GM18951 (cell line): ENCODE results near the gene RANBP10.

ENCODE experiments used
- POLR2A ChIP-seq: IDR thresholded peaks from 4 replicates; pipeline ENCODE4 v1.6.1; 2011; ENCODE audit warnings: mild to moderate bottlenecking; ENCODE audit not compliant: insufficient read length, insufficient read depth; ENCODE audit errors: extremely low read depth
- in situ Hi-C: fragments of 300-500 bp; cut with MboI; formaldehyde crosslinking; loops from one replicate; pipeline ENCODE4 v1.12.0; 2022; ENCODE audit warnings: low sequenced_read_pairs, mixed read lengths, inconsistent platforms; ENCODE audit not compliant: unreplicated experiment

The RANBP10 gene

GRCh38 chr16:67675999-67676398, 130.4 kb downstream of the RANBP10 start:
- TF ChIP-seq POLR2A: no peak
- in situ Hi-C loops: no loop called here

- TF ChIP-seq POLR2A: no peak
- in situ Hi-C loops: no loop called here
Observed at GRCh38 chr16:67675579-67675935, 130.8 kb downstream of the RANBP10 start.

- in situ Hi-C loops: loop anchor here (25.0 kb wide), 1 partner anchor 362 kb away; no protein-coding TSS in a partner anchor
- no peak for TF ChIP-seq POLR2A
Observed at GRCh38 chr16:67674851-67675578, 131.3 kb downstream of the RANBP10 start.

- in situ Hi-C loops: loop anchor here (25.0 kb wide), 1 partner anchor 363 kb away; no protein-coding TSS in a partner anchor
- no peak for TF ChIP-seq POLR2A
Observed at GRCh38 chr16:67673712-67674580, 132.4 kb downstream of the RANBP10 start.
